ENCODE measurements around the gene OSM.

OSM gene

GRCh38 chr22:30291058-30291892, 24.6 kb upstream of the OSM start (continued):
- TF ChIP-seq ZNF169 (tag by site-specific recombination; IDR thresholded peaks at IDR 0.05) (no peak), ZNF214 (tag by site-specific recombination; IDR thresholded peaks at IDR 0.05; ENCODE audit: borderline replicate concordance) (no peak), GLI4 (tag by site-specific recombination; IDR thresholded peaks at IDR 0.05) (no peak), MEIS1 (CRISPR knock-in tag; IDR thresholded peaks at IDR 0.05; ENCODE audit: borderline replicate concordance) (no peak), AEBP2 (tag by site-specific recombination; IDR thresholded peaks at IDR 0.05; ENCODE audit: borderline replicate concordance) (no peak), ZNF37A (tag by site-specific recombination; IDR thresholded peaks at IDR 0.05) (no peak), SP2 (tag by site-specific recombination; IDR thresholded peaks at IDR 0.05) (peak; percentile 6; the same call in 1 of the 2 replicates), SALL2 (tag by site-specific recombination; IDR thresholded peaks at IDR 0.05; ENCODE audit: borderline replicate concordance) (no peak), ZNF26 (tag by site-specific recombination; IDR thresholded peaks at IDR 0.05) (no peak), ZNF843 (tag by site-specific recombination; IDR thresholded peaks at IDR 0.05) (no peak), ZNF529 (tag by site-specific recombination; IDR thresholded peaks at IDR 0.05; ENCODE audit: insufficient replicate concordance) (no peak), ZIC2 (tag by site-specific recombination; IDR thresholded peaks at IDR 0.05) (0 out of 2 replicates have a peak, but pooled peaks have one; percentile 26), ZNF341 (tag by site-specific recombination; IDR thresholded peaks at IDR 0.05; ENCODE audit: low read depth) (0 out of 2 replicates have a peak, but pooled peaks have one; percentile 35), MZF1 (tag by site-specific recombination; IDR thresholded peaks at IDR 0.05; ENCODE audit: borderline replicate concordance) (no peak), ZNF449 (tag by site-specific recombination; IDR thresholded peaks at IDR 0.05) (no peak), OSR2 (tag by site-specific recombination; IDR thresholded peaks at IDR 0.05) (peak; percentile 59), BCL11A (tag by site-specific recombination; IDR thresholded peaks at IDR 0.05; ENCODE audit: low read depth) (no peak), ZNF544 (tag by site-specific recombination; IDR thresholded peaks at IDR 0.05) (no peak), IKZF3 (tag by site-specific recombination; IDR thresholded peaks at IDR 0.05) (no peak), ZNF514 (tag by site-specific recombination; IDR thresholded peaks at IDR 0.05) (no peak), ZNF768 (tag by site-specific recombination; IDR thresholded peaks at IDR 0.05) (no peak)

GRCh38 chr22:30290342-30291057, 23.8 kb upstream of the OSM start:
- Histone ChIP-seq H3K36me3 (ENCODE audit: control insufficient read depth in 2 of 2, insufficient read depth in 1 of 2, low read length in 2 of 2) (peaks cover 0 to 45% of the 10 kb centered on the region in 2 experiments; a peak in 1 of 3 replicates), H3K9me3 (ENCODE audit: control insufficient read depth, insufficient read depth, low read depth, low read length) (no peaks in the 10 kb centered on the region), H3K4me1 (ENCODE audit: control insufficient read depth, insufficient read depth, low read length) (no peaks in the 10 kb centered on the region; the same call in 1 of the 2 replicates), H3K27ac (ENCODE audit: extremely low read depth, low read depth, low read length) (no peak overlapping the region), H3K4me3 (ENCODE audit: low read depth, low read length) (no peak overlapping the region)
- POLR2A ChIA-PET, result interaction anchor here (0.6 to 4.2 kb wide), 7 partner anchors 10 to 120 kb away, joined by 3 to 34 read pairs (median 5); partner anchors contain the start of genes CCDC157, SEC14L2, SF3A1 and TBC1D10A
- CTCF ChIA-PET, result interaction anchor here (0.9 to 3.8 kb wide), 6 partner anchors 26 to 99 kb away, joined by 3 to 80 read pairs (median 26); partner anchors contain the start of genes RNF215 and TBC1D10A
- TF ChIP-seq ZIC2 (tag by site-specific recombination; IDR thresholded peaks at IDR 0.05), result no peak
- no peak for TF ChIP-seq TSHZ1 (tag by site-specific recombination; IDR thresholded peaks at IDR 0.05; ENCODE audit: borderline replicate concordance)
- no peak for TF ChIP-seq ZNF596 (tag by site-specific recombination; IDR thresholded peaks at IDR 0.05)
- TF ChIP-seq ZNF335 (tag by site-specific recombination; conservative IDR thresholded peaks at IDR 0.05), result peak; percentile 23; the same call in 1 of the 2 replicates
- TF ChIP-seq SP2 (tag by site-specific recombination; IDR thresholded peaks at IDR 0.05), result peak; percentile 29
- TF ChIP-seq SCRT2 (tag by site-specific recombination; IDR thresholded peaks at IDR 0.05), result no peak
- TF ChIP-seq ZNF664 (tag by site-specific recombination; IDR thresholded peaks at IDR 0.05), result no peak
- TF ChIP-seq ZXDB (tag by site-specific recombination; IDR thresholded peaks at IDR 0.05), result no peak
